MM.1S (cell line): ENCODE measurements around the gene MAB21L4.

ENCODE experiments used
- EZH2 ChIP-seq: fragments of 300-600 bp; sonication (generic); optimal IDR thresholded peaks from 2 replicates; pipeline ENCODE3; 2017; ENCODE audit warnings: low read depth, mild to moderate bottlenecking, antibody characterized with exemption, low read length, mixed read lengths
- TF ChIP-seq, protein P1 (sequence below): fragments of 300-600 bp; sonication (generic); IDR thresholded peaks from 2 replicates; pipeline ENCODE4 v1.5.1; 2016; ENCODE audit warnings: antibody characterized with exemption, low read length, mixed read lengths

DNA sequence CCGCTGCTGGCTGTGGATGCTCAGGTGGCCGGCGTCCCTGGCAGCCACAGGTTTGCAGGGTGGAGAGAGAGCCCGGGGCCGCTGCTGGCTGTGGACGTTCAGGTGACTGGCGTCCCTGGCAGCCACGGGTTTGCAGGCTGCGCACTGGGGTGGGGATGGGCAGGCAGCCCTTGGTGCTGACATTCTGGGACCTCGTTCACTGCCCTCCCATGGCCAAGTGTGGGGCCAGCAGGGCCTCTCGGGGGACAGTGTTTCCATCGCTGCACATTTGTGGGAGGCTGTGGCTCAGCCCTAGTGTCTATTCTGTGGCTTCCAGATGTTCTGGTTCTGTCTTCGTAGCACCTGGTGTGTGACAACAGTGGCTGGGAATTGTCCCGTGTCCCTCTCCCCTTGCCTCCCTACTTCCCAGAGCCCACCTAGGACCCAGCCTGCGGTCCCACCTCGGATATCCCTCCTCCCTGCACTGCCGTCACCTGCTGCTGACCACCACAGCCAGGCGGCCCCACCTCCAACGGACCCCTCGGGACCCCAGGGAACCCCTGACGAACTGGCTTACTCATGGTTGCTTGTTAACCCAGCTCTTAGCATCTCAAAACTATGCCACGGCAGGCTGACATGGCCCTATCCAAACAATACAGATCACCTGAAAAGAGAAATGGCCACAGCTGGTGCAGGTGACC lies 11.1 kb upstream of the MAB21L4 start:
- TF ChIP-seq, protein P1, sequence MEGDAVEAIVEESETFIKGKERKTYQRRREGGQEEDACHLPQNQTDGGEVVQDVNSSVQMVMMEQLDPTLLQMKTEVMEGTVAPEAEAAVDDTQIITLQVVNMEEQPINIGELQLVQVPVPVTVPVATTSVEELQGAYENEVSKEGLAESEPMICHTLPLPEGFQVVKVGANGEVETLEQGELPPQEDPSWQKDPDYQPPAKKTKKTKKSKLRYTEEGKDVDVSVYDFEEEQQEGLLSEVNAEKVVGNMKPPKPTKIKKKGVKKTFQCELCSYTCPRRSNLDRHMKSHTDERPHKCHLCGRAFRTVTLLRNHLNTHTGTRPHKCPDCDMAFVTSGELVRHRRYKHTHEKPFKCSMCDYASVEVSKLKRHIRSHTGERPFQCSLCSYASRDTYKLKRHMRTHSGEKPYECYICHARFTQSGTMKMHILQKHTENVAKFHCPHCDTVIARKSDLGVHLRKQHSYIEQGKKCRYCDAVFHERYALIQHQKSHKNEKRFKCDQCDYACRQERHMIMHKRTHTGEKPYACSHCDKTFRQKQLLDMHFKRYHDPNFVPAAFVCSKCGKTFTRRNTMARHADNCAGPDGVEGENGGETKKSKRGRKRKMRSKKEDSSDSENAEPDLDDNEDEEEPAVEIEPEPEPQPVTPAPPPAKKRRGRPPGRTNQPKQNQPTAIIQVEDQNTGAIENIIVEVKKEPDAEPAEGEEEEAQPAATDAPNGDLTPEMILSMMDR: no peak
- no peak for TF ChIP-seq EZH2
